ENCODE data around the gene SPINK1.
"Not testable (repeated sequence)": the region's sequence is repeated elsewhere in the genome, so short reads cannot be mapped to it uniquely, and the experiment has no call there.

Gene SPINK1, protein sequence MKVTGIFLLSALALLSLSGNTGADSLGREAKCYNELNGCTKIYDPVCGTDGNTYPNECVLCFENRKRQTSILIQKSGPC

GRCh38 chr5:147831465-147831864, at the start of gene SPINK1:
Gene SPINK1 (minus strand): TSS chr5:147831671. CDS start chr5:147831577, 94 bp downstream.
- DNase-seq (ENCODE audit: low spot score), result no peak
- no peak for FAIRE-seq

GRCh38 chr5:147880487-147880886, 49.0 kb upstream of the SPINK1 start:
- no peak for FAIRE-seq
- no peak for DNase-seq (ENCODE audit: low spot score)

- FAIRE-seq (no peak), DNase-seq (ENCODE audit: low spot score) (no peak)
Observed at GRCh38 chr5:147879784-147880183, 48.3 kb upstream of the SPINK1 start.

DNA sequence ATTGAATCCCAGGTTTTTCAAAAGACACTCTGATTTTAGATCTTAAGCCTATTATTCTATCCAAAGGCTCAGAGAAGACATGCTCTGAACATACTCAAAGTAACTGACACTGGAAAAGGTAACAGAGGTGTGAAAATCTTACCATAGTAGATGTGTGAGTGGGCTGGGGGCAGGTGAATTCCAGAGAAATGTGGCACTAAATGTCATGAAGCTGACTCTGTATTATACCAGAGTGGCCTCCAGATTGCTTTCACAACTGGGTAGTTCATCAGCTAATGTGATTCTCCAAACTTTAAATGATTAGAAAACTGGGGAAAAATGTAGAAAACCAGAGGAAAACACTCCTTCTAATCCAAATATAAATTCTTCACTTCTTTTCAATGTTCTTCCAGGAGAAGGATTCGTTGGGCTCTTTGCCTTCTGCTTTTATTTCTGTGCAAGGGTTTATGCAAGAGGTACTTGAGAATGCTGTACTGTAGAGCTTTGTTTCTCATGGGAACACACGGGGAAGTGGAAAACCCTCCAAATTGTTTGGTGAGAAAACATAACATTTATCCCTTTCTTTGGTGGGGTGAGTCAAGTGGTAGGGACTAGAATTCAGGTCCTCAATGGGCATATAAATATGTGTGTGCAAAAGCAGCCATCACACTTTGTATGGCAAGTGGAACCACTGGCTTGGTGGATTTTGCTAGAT, 46.7 kb upstream of the SPINK1 start, which contains the start of gene SCGB3A2:
Gene SCGB3A2, plus strand, starts transcription at position 646 of the 694 bp plus-strand sequence. CDS start 93 bp downstream, outside the sequence.
- no peak for DNase-seq (ENCODE audit: low spot score)
- no peak for FAIRE-seq

GRCh38 chr5:147876626-147877025, 45.2 kb upstream of the SPINK1 start:
- DNase-seq (ENCODE audit: low spot score), result no peak

DNA sequence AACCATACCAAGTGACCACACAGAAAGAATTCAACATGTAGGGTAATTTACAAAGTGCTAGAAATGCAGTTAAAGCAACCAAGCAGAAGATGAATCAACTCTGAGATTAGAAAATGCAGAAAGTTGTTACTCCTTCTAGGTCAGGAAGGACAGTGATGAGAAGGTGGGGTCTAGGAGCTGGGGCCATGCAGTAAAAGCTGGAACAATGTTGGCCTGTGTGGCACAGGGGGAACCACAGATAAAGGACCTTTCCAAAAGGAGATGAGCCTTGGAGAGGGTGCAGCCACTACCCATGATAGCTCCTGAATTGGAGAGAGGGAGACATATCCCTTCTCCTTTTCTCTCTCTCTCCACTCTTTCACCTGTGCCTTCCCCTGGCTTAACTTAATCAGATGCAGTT, 44.7 kb upstream of the SPINK1 start:
- FAIRE-seq, result no peak
- no peak for DNase-seq (ENCODE audit: low spot score)

More at GRCh38 chr5:147876626-147877025, 45.2 kb upstream of the SPINK1 start:
- FAIRE-seq, result no peak

GRCh38 chr5:147874910-147875367, 43.5 kb upstream of the SPINK1 start:
- no peak for DNase-seq (ENCODE audit: low spot score)
- no peak for FAIRE-seq

- FAIRE-seq, result not testable (repeated sequence)
- DNase-seq (ENCODE audit: low spot score), result peak; percentile 22
Observed at GRCh38 chr5:147874118-147874875, 42.8 kb upstream of the SPINK1 start.

DNA sequence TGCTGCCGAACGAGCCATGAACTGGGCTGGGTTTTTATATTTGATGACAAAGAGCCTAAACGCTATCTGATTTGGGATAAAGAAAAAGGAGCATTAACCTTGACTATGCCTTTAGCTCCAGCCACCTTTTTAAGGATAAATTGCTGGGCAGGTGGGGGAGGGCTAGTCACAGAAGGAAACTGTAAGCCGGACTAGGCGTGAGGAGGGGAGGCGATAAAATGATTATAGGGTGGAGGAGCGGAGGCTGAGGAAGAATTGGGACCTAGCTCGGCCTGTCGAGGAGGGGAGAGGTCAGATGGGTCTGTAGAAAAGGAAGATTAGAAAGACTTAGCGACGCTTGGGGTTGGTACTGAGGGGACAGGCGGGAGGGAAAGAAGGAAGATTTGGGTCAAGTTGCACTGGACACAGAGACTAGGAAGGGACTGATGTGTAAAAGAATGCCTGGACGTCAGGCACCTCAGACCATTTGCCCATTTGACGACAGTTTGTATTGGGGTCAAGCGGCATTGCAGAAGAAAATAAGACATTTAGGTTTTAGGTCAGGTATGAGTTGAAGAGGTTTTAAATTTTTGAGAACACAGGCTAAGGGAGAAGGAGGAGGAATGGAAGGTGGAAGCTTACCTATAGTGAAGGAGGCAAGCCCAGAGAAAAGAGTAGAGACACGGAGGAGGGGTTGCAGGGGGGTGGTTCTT, 41.4 kb upstream of the SPINK1 start:
- not testable (repeated sequence) for FAIRE-seq; DNase-seq (ENCODE audit: low spot score)

GRCh38 chr5:147871980-147872549, 40.6 kb upstream of the SPINK1 start:
- FAIRE-seq; DNase-seq (ENCODE audit: low spot score): not testable (repeated sequence)

- not testable (repeated sequence) for FAIRE-seq; DNase-seq (ENCODE audit: low spot score)
Observed at GRCh38 chr5:147869892-147870291, 38.4 kb upstream of the SPINK1 start.

- DNase-seq (ENCODE audit: low spot score) (no peak), FAIRE-seq (no peak)
Observed at GRCh38 chr5:147869112-147869511, 37.6 kb upstream of the SPINK1 start.

DNA sequence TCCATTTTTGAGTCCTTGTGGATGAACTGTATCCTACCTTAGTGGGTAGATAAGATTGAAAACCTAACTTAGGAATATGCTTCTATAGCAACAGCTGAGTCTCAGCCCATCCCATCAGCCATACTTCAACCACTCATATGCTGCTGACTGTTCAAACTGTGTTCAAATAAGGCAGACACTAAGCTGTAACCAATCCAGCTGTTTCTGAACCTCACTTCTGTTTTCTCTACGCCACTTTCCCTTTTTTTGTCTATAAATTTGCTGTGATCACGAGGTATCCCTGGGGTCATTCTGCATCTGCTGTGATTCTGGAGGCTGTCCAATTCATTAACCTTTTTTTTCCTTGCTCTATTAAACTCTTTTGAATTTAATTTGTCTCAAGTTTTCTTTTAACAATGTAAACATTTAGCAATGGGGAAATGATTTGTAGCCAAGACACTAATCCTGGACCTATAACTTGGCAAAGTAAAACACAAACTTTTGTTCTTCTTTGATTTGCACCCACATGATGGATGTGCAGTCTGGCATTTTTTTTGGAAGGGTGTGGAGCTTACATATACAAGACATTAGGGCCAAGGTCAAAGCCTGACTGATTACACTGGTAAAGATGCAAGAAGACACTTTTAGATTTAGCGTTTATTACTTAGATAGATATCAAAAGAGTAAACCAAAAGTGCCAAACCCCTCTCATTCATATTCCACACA, 32.1 kb upstream of the SPINK1 start:
- FAIRE-seq, result no peak
- DNase-seq (ENCODE audit: low spot score), result no peak

DNA sequence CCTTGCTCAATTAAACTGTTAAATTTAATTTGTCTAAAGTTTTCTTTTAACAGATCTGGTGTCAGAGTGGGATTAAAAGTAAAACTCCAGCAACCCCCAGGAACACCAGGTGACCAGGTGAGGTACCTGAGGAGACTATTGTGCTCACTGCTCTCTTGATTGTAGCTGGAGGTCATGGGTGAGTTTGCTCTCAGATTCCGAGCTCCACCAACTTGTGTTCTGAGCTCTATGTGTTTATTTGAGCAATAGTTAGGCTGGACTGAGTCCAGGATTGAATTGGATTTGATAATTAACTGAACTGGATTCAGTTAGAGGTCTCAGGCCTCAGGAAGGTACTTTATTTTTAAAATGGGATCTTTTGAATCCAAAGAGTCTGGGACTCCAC, 29.2 kb upstream of the SPINK1 start:
- no peak for DNase-seq (ENCODE audit: low spot score)
- FAIRE-seq, result no peak

DNA sequence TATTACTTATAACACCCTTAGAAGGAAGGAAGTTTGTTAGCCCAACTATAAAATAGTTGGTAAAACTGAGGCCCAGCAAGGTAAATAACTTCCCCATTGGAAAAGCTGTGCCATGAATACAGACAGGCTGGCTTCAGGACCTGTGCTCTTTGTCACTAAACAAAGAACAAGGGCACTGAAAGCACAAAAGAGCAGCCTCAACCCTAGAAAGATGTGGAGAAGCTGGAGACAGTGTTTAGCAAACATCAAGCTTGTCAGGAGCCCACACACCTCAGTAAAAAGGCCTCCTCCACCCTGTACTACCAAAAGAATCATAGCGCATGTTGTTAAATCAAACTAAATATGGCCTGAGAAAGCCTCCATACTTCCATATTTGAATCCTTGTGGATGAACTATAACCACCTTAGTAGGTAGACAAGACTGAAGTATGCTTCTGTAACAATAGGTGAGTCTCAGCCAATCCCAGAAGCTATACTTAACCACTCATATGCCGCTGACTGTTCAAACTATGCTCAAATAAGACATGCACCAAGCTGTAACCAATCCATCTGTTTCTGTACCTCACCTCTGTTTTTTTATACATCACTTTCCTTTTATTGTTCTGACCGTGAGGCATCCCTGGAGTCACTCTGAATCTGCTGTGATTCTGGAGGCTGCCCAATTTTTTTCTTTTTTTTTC, 28.6 kb upstream of the SPINK1 start:
- no peak for DNase-seq (ENCODE audit: low spot score)
- no peak for FAIRE-seq

DNA sequence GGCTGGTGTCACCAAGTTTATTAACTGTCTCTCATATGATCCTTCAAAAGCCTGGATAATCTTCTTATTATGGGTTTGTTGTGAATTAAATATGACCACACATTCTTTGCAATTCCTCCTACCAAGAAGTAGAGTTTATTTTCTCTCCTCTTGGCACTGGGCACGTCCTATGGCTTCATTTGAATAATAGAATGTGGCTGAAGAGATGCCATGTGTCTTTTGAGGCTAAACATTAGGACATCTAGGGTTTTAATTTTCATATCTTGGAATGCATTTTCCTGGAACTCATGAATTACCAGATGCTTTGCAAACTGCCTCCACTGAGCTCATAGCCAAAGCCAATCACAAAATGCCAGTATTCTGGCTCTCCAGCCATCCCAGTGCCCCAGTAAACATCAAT, 27.1 kb upstream of the SPINK1 start:
- DNase-seq (ENCODE audit: low spot score) (no peak), FAIRE-seq (no peak)

DNA sequence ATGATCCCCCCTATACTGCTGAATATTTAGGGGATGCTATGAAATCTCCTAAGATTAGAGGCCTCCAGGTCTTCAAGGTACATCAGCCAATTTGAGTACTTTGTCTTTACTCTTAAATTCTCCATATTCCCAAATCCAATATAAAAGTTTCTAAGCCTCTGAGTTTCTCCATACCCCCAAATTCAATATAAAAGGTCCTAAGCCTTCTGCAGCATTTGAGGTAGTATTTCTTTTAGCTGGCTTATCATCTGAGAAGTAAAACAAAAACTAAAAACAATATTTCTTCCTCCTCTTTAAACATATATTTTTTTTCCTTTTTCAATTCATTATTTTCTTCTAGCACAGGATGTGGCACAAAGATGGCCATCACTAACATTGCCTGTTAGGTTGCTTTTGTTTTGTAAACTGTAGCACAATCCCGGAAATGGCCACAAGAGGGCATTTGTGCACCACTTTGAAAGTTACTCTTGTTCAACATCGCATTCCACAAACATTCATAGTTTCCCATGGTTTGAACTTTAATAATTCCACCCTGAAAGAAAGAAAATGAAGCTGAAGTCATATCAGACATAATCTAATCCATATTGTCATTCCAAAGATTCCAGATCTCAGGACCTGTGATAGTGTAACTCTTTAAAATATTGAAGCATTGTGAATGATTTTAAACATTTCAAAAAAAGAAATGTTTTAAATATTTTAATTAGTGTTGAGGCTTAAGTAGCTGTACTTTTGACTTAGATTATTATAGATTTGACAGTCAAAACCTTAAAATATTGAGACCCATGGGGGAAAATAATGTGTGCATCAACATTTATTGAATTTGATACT, 26.0 kb upstream of the SPINK1 start:
- FAIRE-seq (peak; percentile 27), DNase-seq (ENCODE audit: low spot score) (peak; percentile 50)

- DNase-seq (ENCODE audit: low spot score), result no peak
- FAIRE-seq, result no peak
Observed at GRCh38 chr5:147856801-147857200, 25.3 kb upstream of the SPINK1 start.

GRCh38 chr5:147855774-147856069, 24.3 kb upstream of the SPINK1 start:
- DNase-seq (ENCODE audit: low spot score) (no peak), FAIRE-seq (no peak)
